ENCODE measurements around the gene CCBE1.

The CCBE1 gene

GRCh38 chr18:59429608-59430007 is 267.6 kb downstream of the CCBE1 start:
- TF ChIP-seq CTCF (IDR thresholded peaks at IDR 0.05; ENCODE audit: low read length, missing control alignments) = no peak
- no peak for DNase-seq (ENCODE audit: low read depth)
- no peak overlapping the region for H3K4me3 ChIP-seq (replicated peaks; ENCODE audit: low read depth, low read length)

- DNase-seq (ENCODE audit: low read depth) = no peak
- no peak for TF ChIP-seq CTCF (IDR thresholded peaks at IDR 0.05; ENCODE audit: low read length, missing control alignments)
- no peak overlapping the region for H3K4me3 ChIP-seq (replicated peaks; ENCODE audit: low read depth, low read length)
These were observed 269.2 kb downstream of the CCBE1 start for GRCh38 chr18:59428018-59428417.

- no peak for DNase-seq (ENCODE audit: low read depth)
- no peak overlapping the region for H3K4me3 ChIP-seq (replicated peaks; ENCODE audit: low read depth, low read length)
- TF ChIP-seq CTCF (IDR thresholded peaks at IDR 0.05; ENCODE audit: low read length, missing control alignments) = no peak
These were observed 270.4 kb downstream of the CCBE1 start for GRCh38 chr18:59426855-59427254.

- no peak for DNase-seq (ENCODE audit: low read depth)
- TF ChIP-seq CTCF (IDR thresholded peaks at IDR 0.05; ENCODE audit: low read length, missing control alignments) = no peak
- H3K4me3 ChIP-seq (replicated peaks; ENCODE audit: low read depth, low read length) = no peak overlapping the region
These were observed 274.0 kb downstream of the CCBE1 start for GRCh38 chr18:59423259-59423658.

GRCh38 chr18:59420244-59420643 is 277.0 kb downstream of the CCBE1 start:
- H3K4me3 ChIP-seq (replicated peaks; ENCODE audit: low read depth, low read length) = no peak overlapping the region
- peak; percentile 60 for DNase-seq (ENCODE audit: low read depth)
- TF ChIP-seq CTCF (IDR thresholded peaks at IDR 0.05; ENCODE audit: low read length, missing control alignments) = no peak

GRCh38 chr18:59419386-59419785 is 277.8 kb downstream of the CCBE1 start:
- no peak overlapping the region for H3K4me3 ChIP-seq (replicated peaks; ENCODE audit: low read depth, low read length)
- TF ChIP-seq CTCF (IDR thresholded peaks at IDR 0.05; ENCODE audit: low read length, missing control alignments) = no peak
- DNase-seq (ENCODE audit: low read depth) = peak; percentile 88

- no peak for TF ChIP-seq CTCF (IDR thresholded peaks at IDR 0.05; ENCODE audit: low read length, missing control alignments)
- DNase-seq (ENCODE audit: low read depth) = peak; percentile 17
- no peak overlapping the region for H3K4me3 ChIP-seq (replicated peaks; ENCODE audit: low read depth, low read length)
These were observed 280.4 kb downstream of the CCBE1 start for GRCh38 chr18:59416818-59417217.

Data from fibroblast of pulmonary artery (primary cell).